ENCODE measurements around the gene IL1R2. TPM values are rescaled to one million over a fixed set of nuclear protein-coding genes. Genes with fewer than 3 reads are reported as not detected.

Gene IL1R2
- total and polyA plus RNA-seq, 2 donors from 2014 or later = 11.2 to 20.0 TPM

DNA sequence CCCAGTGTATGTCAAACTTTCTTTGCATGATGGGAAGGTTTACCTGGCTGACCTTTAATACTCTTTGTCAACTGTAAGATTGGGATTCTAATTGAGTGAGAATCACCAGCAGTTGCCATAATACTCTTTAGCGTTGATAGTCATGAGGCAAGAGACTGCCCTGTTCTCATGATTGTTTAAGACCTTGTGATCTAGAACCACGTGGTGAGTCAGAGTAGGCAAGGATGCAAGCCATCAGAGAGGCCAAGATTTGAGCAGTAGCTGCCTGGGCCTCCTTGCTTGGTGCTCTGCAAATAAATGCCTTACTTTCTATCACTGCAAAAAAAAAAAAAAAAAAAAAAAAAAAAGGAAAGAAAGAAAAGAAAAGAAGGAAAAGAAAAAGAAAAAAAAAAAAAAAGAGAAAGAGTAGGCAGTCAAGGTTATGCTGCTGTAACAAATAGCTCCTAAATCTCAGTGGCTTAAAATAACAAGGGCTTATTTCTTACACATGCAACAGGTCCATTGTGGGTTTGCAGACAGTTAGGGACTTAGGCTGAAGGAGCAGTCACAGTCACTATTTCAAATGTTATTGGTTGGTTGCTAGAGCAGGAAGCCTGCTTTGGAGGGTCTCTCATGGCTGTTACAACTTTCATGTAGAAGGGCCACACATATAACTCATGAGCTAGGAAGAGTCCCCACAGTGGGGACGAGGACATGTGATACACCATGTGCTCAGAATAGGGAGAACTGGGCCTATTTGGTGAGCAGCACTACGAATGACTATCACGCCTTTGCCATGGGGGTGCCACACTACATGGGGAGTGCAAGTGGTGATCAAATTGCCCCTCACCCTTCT lies 21.7 kb downstream of the IL1R2 start:
- intact Hi-C loops (cut with DNase I) = no loop called here

DNA sequence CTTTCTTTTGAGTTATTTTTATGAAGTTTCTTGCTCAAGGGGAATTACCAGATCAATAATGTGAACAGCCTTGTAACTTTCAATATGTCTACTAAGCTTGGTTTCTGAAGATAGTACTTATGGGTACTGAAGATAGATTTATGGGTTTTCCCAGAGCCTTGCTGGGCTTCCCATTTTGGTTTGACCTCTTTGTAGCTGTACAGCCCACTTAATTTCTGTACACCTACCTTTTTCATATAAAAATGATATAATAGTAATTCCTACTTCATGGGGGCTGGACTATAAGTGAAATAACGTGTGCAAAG lies 22.2 kb downstream of the IL1R2 start:
- DNase-seq (no peak), FAIRE-seq (no peak)
- Histone ChIP-seq H3K4me3 (ENCODE audit: low read length in 3 of 3) (no peak overlapping the region), H3K9ac (ENCODE audit: low read length in 3 of 3) (no peak overlapping the region), H3K27ac (ENCODE audit: low read depth in 2 of 2, low read length in 2 of 2) (no peak overlapping the region), H3K36me3 (ENCODE audit: control insufficient read depth in 2 of 3, insufficient read depth in 3 of 3, low read length in 3 of 3) (no peaks in the 10 kb centered on the region), H3K9me3 (ENCODE audit: control insufficient read depth in 2 of 3, insufficient read depth in 1 of 3, low read length in 3 of 3) (no peaks in the 10 kb centered on the region), H3K4me1 (ENCODE audit: control insufficient read depth in 2 of 3, insufficient read depth in 2 of 3, low read depth in 1 of 3, low read length in 3 of 3) (no peaks in the 10 kb centered on the region), H3K27me3 (ENCODE audit: control insufficient read depth, insufficient read depth, low read length) (no peaks in the 10 kb centered on the region)
- TF ChIP-seq, protein P1, sequence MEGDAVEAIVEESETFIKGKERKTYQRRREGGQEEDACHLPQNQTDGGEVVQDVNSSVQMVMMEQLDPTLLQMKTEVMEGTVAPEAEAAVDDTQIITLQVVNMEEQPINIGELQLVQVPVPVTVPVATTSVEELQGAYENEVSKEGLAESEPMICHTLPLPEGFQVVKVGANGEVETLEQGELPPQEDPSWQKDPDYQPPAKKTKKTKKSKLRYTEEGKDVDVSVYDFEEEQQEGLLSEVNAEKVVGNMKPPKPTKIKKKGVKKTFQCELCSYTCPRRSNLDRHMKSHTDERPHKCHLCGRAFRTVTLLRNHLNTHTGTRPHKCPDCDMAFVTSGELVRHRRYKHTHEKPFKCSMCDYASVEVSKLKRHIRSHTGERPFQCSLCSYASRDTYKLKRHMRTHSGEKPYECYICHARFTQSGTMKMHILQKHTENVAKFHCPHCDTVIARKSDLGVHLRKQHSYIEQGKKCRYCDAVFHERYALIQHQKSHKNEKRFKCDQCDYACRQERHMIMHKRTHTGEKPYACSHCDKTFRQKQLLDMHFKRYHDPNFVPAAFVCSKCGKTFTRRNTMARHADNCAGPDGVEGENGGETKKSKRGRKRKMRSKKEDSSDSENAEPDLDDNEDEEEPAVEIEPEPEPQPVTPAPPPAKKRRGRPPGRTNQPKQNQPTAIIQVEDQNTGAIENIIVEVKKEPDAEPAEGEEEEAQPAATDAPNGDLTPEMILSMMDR (IDR thresholded peaks at IDR 0.05; ENCODE audit: borderline replicate concordance, extremely low read depth, insufficient read depth) = no peak
- intact Hi-C loops (cut with DNase I) = no loop called here

More for the DNA sequence above, 21.7 kb downstream of the IL1R2 start:
- TF ChIP-seq, protein P1 (IDR thresholded peaks at IDR 0.05; ENCODE audit: borderline replicate concordance, extremely low read depth, insufficient read depth) = no peak
- H3K9ac ChIP-seq (ENCODE audit: low read length in 3 of 3) = no peak overlapping the region
- no peaks in the 10 kb centered on the region for H3K9me3 ChIP-seq (ENCODE audit: control insufficient read depth in 2 of 3, insufficient read depth in 1 of 3, low read length in 3 of 3)
- FAIRE-seq (no peak), DNase-seq (no peak)
- H3K27ac ChIP-seq (ENCODE audit: low read depth in 2 of 2, low read length in 2 of 2) = no peak overlapping the region
- no peaks in the 10 kb centered on the region for H3K27me3 ChIP-seq (ENCODE audit: control insufficient read depth, insufficient read depth, low read length)
- no peaks in the 10 kb centered on the region for H3K36me3 ChIP-seq (ENCODE audit: control insufficient read depth in 2 of 3, insufficient read depth in 3 of 3, low read length in 3 of 3)
- H3K4me3 ChIP-seq (ENCODE audit: low read length in 3 of 3) = no peak overlapping the region
- H3K4me1 ChIP-seq (ENCODE audit: control insufficient read depth in 2 of 3, insufficient read depth in 2 of 3, low read depth in 1 of 3, low read length in 3 of 3) = no peaks in the 10 kb centered on the region

DNA sequence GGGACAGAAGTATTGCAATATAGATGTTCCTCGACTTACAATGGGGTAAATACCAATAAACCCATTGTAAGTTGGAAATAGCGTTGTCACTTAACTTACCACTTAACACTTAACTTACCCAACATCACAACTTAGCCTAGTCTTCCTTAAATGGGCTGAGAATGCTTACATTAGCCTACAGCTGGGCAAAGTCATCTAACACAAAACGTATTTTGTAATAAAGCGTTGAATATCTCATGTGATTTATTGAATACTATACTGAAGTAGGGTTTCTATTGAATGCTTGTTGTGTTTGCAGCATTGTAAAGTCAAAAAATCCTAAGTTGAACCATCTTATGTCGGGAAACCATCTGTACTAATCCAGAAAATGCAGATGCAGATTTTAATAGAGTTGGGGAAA lies 23.6 kb downstream of the IL1R2 start:
- Histone ChIP-seq H3K36me3 (ENCODE audit: control insufficient read depth in 2 of 3, insufficient read depth in 3 of 3, low read length in 3 of 3) (no peaks in the 10 kb centered on the region), H3K4me1 (ENCODE audit: control insufficient read depth in 2 of 3, insufficient read depth in 2 of 3, low read depth in 1 of 3, low read length in 3 of 3) (no peaks in the 10 kb centered on the region), H3K27ac (ENCODE audit: low read depth in 2 of 2, low read length in 2 of 2) (no peak overlapping the region), H3K9me3 (ENCODE audit: control insufficient read depth in 2 of 3, insufficient read depth in 1 of 3, low read length in 3 of 3) (no peaks in the 10 kb centered on the region), H3K4me3 (ENCODE audit: low read length in 3 of 3) (no peak overlapping the region), H3K27me3 (ENCODE audit: control insufficient read depth, insufficient read depth, low read length) (no peaks in the 10 kb centered on the region), H3K9ac (ENCODE audit: low read length in 3 of 3) (no peak overlapping the region)
- intact Hi-C loops (cut with DNase I) = no loop called here
- DNase-seq (no peak), FAIRE-seq (no peak)
- TF ChIP-seq, protein P1 (IDR thresholded peaks at IDR 0.05; ENCODE audit: borderline replicate concordance, extremely low read depth, insufficient read depth) = no peak

Data from kidney (tissue), 14 donors.